Measurements from ENCODE around the gene GALR3.

GALR3 gene

GRCh38 chr22:37803195-37803638 is 20.0 kb upstream of the GALR3 start:
- DNase-seq (ENCODE audit: low read depth in 2 of 2), result no peak

- no peak for DNase-seq (ENCODE audit: low read depth in 2 of 2)
Observed at GRCh38 chr22:37803639-37804351, 19.4 kb upstream of the GALR3 start.

GRCh38 chr22:37804352-37804880 is 18.8 kb upstream of the GALR3 start:
- no peak for DNase-seq (ENCODE audit: low read depth in 2 of 2)

- peak; percentile 40 to 66 for DNase-seq (ENCODE audit: low read depth in 2 of 2)
Observed at GRCh38 chr22:37804881-37805809, 18.0 kb upstream of the GALR3 start.

- DNase-seq (ENCODE audit: low read depth in 2 of 2), result no peak
Observed at GRCh38 chr22:37805810-37806277, 17.3 kb upstream of the GALR3 start.

GRCh38 chr22:37806409-37807333 is 16.5 kb upstream of the GALR3 start:
- DNase-seq (ENCODE audit: low read depth in 2 of 2), result no peak

GRCh38 chr22:37807410-37808293 is 15.5 kb upstream of the GALR3 start, which contains the start of gene GCAT:
TSS of gene GCAT (plus strand) at chr22:37807934. CDS start at chr22:37807968, 34 bp downstream.
- peak; percentile 79 to 90 for DNase-seq (ENCODE audit: low read depth in 2 of 2)

GRCh38 chr22:37808294-37808657 is 14.9 kb upstream of the GALR3 start:
- no peak for DNase-seq (ENCODE audit: low read depth in 2 of 2)

- DNase-seq (ENCODE audit: low read depth in 2 of 2), result no peak
Observed at GRCh38 chr22:37809672-37810333, 13.4 kb upstream of the GALR3 start.

- no peak for DNase-seq (ENCODE audit: low read depth in 2 of 2)
Observed at GRCh38 chr22:37811867-37812266, 11.3 kb upstream of the GALR3 start.

- no peak for DNase-seq (ENCODE audit: low read depth in 2 of 2)
Observed at GRCh38 chr22:37812869-37813678, 10.1 kb upstream of the GALR3 start.

GRCh38 chr22:37815593-37815992 is 7.6 kb upstream of the GALR3 start:
- DNase-seq (ENCODE audit: low read depth in 2 of 2), result no peak

GRCh38 chr22:37816543-37817180 is 6.5 kb upstream of the GALR3 start:
- DNase-seq (ENCODE audit: low read depth in 2 of 2), result no peak

GRCh38 chr22:37817705-37818408 is 5.3 kb upstream of the GALR3 start:
- peak; percentile 80 to 86 for DNase-seq (ENCODE audit: low read depth in 2 of 2)

GRCh38 chr22:37818409-37819104 is 4.6 kb upstream of the GALR3 start:
- peak; percentile 49 to 61 for DNase-seq (ENCODE audit: low read depth in 2 of 2)

GRCh38 chr22:37819105-37819433 is 4.1 kb upstream of the GALR3 start:
- no peak for DNase-seq (ENCODE audit: low read depth in 2 of 2)

- no peak for DNase-seq (ENCODE audit: low read depth in 2 of 2)
Observed at GRCh38 chr22:37820350-37820749, 2.8 kb upstream of the GALR3 start.
